ENCODE measurements around the gene CDKN2B-AS1. TPM values are rescaled to one million over a fixed set of nuclear protein-coding genes. Genes with fewer than 3 reads are reported as not detected.
A peak's percentile ranks its signal among the peaks of the same experiment; 100 is the strongest.
"Not testable (repeated sequence)": the region's sequence is repeated elsewhere in the genome, so short reads cannot be mapped to it uniquely, and the experiment has no call there.

Gene CDKN2B-AS1
- 0.49 TPM for polyA plus RNA-seq (2013, experiment 1 of 2; ENCODE audit: insufficient read length)
- 0.61 TPM for polyA plus RNA-seq (2013, experiment 2 of 2; ENCODE audit: insufficient read length)

GRCh38 chr9:21994556-21995005, at the start of gene CDKN2B-AS1:
CDKN2B-AS1 (plus strand) TSS chr9:21994791.
- peak; percentile 64 for DNase-seq

DNA sequence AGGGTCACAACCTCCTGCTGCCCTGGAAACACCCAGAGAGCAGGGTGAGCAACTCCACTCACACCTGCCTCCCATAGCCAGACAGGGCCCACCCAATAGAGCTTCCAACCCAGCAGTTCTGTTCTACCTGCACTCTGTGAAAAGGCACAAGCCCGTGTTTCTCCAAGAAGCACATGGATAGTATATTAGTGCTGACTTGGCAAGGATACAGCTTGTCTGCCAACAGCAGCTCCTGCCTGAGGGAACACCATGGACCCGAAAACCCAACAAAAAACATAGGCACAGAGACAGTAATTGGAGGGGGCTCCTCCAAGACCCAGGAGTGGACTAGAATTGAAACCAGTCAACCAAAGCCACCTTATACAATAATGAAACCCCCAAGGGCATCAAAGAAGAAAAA, 49.0 kb upstream of the CDKN2B-AS1 start:
- no peak for DNase-seq

- DNase-seq, result no peak
These were observed 35.8 kb upstream of the CDKN2B-AS1 start for GRCh38 chr9:21958833-21959232.

GRCh38 chr9:21959268-21959667, 35.3 kb upstream of the CDKN2B-AS1 start:
- DNase-seq, result not testable (repeated sequence)

DNA sequence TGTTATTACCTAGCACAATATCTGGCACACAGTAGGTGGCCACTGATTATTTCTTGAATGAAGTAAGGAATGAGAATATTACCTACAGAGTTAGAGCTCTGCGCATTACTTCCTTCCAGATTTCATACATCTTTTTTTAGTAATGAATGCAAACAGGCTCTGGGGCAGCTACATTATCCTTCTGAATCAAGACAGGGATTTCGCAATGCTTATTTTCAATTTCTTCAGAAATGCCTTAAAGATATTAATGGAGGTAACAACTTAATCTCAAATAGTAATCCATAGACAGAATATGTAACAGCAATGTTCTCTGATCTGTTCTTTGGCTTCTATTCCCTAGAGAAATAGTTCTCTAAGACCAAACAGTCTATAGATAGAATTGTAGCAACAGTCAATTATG, 33.0 kb upstream of the CDKN2B-AS1 start:
- DNase-seq, result no peak

GRCh38 chr9:21964925-21965385, 29.6 kb upstream of the CDKN2B-AS1 start:
- no peak for DNase-seq

DNA sequence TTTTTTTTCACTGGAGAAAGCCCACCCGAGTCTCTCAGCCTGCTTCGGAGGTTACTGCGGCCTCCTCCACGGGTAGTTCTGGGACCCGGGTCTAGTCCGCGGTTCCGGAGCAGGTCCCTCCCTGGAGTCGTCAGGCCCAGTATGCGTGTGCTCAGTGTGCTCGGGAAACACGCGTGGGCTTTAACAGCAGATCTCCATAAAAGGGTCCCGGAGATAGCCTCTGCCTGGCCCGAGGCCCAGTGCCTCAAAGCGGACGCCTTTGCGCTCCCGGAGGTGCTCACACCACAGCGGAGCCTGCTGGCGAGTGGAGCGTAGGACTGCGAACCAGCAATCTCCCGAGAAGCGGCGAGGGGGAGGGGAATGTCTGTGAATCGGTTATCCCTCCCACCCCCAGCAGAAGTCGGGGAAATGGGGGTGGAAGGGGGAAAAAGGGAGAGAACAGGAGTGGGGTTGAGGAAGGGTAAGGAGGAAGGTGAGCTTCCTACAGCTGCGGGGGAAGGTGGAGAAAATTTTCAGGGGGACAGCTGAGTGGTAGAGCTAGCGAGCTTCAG, 29.1 kb upstream of the CDKN2B-AS1 start:
- DNase-seq, result peak; percentile 74

DNA sequence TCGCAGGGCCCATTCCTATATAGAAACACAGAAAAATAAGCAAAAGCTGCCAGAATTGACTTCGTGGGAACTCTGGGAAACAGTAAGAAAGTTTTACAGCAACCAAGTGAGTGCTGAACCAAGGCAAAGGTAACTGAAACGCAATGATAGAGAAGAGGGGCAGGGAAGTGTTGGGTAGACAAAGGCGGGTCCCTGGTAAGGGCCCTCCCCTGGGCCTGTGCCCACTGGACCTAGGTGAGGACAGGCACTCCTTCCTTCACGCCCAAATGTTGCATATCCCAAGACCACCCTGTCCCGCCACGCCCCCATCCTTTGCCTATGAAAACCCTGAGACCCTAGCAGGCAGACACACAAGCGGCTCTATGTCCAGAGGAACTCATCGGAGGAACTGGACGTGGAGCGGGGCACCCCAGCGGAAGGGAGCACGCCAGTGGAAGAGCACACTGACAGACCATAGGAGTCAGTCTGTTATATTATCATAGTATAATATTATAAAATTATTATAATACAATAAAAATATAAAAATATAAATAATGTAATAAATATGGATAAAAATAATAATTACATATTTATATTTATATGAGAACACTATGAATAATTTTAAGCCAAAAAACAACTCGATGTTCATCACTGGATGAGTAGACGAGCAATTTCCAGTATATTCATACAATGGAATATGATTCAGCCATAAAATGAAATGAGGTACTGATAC, 28.3 kb upstream of the CDKN2B-AS1 start:
- DNase-seq, result no peak

DNA sequence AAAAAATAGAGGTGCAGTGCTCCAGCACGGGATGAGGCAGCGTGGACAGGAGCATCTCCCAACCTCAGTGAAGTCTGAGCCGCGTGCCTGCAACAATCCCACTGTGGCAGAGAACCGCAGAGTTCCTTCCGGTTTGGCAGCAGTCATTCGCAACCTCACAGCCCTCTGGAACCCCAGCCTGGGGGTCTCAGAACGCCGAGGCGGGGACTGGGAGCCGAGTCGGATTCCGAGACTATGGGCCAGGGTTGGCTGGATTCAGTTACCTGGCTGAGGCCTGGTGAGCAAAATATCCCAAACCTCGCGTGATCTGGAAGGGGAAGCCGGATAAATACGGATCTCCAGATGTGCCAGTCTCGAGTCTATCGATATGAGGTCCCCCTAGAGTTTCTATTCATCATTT, 27.4 kb upstream of the CDKN2B-AS1 start:
- no peak for DNase-seq

DNA sequence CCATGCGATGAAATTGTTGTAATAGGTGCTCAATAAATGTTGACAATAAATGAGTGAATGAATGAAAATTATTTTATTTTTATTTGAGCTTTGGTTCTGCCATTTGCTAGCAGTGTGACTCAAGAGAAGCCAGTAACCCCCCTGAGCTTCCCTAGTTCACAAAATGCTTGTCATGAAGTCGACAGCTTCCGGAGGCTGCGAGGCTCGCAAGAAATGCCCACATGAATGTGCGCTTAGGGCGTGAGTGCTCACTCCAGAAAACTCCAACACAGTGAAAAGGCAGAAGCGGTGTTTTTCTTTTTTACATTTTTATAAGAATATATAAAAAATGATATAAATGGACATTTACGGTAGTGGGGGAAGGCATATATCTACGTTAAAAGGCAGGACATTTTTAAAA, 26.9 kb upstream of the CDKN2B-AS1 start:
- no peak for DNase-seq

DNA sequence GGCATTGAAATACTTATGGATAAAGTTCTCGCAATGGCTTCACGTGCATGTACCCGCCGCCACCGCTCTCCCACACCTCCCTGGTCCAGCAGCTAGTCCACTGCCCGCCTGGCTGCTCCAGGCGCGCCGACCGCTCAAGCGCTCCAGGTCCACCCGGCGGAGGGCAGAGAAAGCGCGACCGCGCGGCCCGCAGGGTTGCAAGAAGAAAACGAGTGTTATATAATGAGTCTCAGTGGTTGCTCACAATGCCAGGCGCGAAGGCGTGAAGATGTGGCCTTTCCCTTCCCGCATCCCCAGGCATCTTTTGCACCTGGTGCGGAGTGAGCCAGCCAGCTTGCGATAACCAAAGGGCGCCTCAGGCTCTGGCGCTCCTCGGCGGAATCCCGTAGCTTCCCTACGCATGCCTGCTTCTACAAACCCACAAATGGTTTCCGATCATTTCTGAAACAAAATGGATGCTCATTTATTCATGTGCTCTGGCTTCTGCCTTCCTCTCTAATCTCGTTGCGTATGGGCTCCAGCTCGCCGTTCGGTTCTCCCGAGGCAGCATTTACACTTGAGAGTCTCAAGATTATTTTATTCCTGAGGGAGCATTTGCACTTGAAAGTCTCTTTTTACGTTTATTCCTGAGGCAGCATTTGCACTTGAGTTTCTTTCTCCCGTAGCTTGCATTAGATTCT, 26.1 kb upstream of the CDKN2B-AS1 start:
- peak; percentile 17 for DNase-seq

DNA sequence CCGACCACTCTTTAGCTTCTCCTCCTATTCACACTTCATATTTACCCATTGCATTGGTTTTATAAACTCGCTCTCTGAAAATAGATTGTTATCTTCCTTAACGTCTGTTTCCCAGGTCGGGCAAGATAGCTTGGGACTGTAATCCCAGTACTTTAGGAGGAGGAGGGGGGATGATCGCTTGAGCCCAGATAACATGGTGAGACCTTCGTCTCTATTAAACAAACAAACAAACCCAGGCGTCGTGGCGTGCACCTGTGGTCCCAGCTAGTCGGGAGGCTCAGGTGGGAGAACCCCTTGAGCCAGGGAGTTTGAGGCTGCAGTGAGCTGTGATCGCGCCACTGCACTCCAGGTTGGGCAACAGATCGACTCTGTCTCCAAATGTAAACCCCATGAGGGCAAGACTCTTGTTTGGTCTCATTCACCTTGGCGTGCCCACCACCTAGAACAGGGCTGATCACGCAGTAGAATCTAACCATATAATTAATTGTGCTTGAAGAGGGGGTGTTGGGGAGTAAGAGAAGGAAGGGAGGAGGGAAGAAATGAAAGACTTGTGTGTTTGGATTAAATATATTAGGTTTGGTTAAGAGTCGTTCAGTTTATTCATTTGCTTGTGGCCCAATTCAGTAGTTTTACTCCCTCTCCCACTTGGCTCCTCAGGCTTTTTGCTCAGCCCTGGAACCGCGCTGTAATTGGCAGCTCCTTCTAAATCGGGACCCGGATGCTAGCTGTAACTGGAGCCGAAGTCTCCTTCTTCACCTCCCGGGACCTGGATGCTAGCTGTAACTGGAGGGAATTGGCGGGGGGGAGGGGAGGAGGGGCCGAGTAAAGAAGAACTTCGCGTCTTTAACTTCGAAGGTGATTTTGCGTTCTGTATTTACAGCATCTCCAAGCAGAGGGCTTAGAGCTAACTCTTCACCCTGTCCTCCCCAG, 25.3 kb upstream of the CDKN2B-AS1 start:
- no peak for DNase-seq

- DNase-seq, result no peak
These were observed 24.4 kb upstream of the CDKN2B-AS1 start for GRCh38 chr9:21969951-21970799.

- no peak for DNase-seq
These were observed 23.6 kb upstream of the CDKN2B-AS1 start for GRCh38 chr9:21970800-21971640.

DNA sequence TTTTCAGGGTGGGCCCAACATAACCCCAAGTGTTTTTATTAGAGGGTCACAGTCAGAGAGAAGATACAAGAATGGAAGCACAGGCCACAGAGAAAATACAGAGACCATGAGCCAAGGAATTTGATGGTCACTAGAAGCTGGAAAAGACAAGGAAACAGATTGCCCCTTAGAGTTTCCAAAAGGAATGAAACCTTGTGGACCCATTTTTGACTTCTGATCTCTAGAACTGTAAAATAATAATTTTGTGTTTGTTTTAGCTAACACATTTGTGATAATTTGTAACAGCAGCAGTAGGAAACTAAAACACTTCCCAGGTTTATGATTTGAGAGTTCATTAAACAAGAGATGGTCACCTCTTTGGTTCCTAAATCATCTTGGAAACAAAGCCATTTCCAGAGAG, 22.2 kb upstream of the CDKN2B-AS1 start:
- no peak for DNase-seq

DNA sequence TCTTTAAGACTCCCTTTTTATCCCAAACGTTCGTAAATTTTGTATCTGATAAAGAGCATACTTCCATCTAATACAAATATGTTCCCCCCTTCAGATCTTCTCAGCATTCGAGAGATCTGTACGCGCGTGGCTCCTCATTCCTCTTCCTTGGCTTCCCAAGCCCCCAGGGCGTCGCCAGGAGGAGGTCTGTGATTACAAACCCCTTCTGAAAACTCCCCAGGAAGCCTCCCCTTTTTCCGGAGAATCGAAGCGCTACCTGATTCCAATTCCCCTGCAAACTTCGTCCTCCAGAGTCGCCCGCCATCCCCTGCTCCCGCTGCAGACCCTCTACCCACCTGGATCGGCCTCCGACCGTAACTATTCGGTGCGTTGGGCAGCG, 20.3 kb upstream of the CDKN2B-AS1 start:
- DNase-seq, result no peak

DNA sequence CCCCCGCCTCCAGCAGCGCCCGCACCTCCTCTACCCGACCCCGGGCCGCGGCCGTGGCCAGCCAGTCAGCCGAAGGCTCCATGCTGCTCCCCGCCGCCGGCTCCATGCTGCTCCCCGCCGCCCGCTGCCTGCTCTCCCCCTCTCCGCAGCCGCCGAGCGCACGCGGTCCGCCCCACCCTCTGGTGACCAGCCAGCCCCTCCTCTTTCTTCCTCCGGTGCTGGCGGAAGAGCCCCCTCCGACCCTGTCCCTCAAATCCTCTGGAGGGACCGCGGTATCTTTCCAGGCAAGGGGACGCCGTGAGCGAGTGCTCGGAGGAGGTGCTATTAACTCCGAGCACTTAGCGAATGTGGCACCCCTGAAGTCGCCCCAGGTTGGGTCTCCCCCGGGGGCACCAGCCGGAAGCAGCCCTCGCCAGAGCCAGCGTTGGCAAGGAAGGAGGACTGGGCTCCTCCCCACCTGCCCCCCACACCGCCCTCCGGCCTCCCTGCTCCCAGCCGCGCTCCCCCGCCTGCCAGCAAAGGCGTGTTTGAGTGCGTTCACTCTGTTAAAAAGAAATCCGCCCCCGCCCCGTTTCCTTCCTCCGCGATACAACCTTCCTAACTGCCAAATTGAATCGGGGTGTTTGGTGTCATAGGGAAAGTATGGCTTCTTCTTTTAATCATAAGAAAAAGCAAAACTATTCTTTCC, 19.7 kb upstream of the CDKN2B-AS1 start:
- DNase-seq, result no peak

DNA sequence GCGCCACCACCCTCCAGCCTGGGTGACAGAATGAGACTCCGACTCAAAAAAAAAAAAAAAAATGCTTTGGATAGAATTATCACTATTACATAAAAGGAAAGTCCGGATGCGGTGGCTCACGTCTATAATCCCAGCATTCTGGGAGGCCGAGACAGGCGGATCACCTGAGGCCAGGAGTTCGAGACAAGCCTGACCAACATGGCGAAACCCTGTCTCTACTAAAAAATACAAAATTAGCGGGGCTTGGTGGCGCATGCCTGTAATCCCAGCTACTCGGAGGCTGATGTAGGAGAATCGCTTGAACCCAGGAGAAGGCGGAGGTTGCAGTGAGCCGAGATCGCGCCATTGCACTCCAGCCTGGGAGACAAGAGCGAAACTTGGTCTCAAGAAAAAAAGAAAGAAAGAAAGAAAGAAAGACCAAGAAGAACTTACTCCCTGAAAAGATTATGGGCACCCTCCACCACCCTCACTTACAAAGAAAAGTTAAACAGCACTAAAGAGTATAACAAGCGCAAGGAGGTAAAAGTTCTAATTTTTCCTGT, 18.2 kb upstream of the CDKN2B-AS1 start:
- DNase-seq, result no peak

DNA sequence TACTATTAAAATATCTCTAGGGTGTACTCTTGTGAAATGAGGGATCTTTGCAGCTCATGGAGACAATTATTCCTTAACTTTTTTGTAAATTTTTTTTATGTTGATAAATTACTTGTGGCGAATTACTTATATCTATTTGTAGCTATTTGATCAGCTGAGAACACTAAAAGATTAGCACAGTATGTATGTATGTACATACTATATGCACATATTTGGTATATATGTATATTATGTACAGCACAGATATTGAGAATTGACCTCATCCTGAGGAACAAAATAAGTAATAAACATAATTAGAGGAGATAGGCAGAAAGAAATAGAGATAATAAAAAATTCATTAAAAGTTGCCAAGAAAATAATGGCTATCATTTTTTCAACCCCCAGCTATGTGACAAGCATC, 12.2 kb upstream of the CDKN2B-AS1 start:
- DNase-seq, result no peak
